ENCODE data around the gene FAM47E. TPM values are rescaled to one million over a fixed set of nuclear protein-coding genes. Genes with fewer than 3 reads are reported as not detected.
A peak's percentile ranks its signal among the peaks of the same experiment; 100 is the strongest.

Gene FAM47E
- total and polyA plus RNA-seq, 2 experiments from 2014 or later, result 9.3 to 11.1 TPM

- Histone ChIP-seq H3K27ac (peak overlapping the region; percentile 83), H4K20me1 (ENCODE audit: insufficient read depth, poor library complexity, severe bottlenecking) (no peaks in the 10 kb centered on the region)
Observed at GRCh38 chr4:76301068-76301774, 49.7 kb downstream of the FAM47E start.

GRCh38 chr4:76301775-76302162 lies 50.2 kb downstream of the FAM47E start:
- no peaks in the 10 kb centered on the region for H3K27me3 ChIP-seq
- no peak overlapping the region for H3K4me3 ChIP-seq
- H3K4me1 ChIP-seq (ENCODE audit: insufficient read depth), result peaks cover 22% of the 10 kb centered on the region
- no peaks in the 10 kb centered on the region for H3K9me2 ChIP-seq (replicated peaks; ENCODE audit: insufficient read depth)
- no peaks in the 10 kb centered on the region for H4K20me1 ChIP-seq (ENCODE audit: insufficient read depth, poor library complexity, severe bottlenecking)
- TF ChIP-seq CTCF (IDR thresholded peaks at IDR 0.05; ENCODE audit: poor library complexity) (no peak), EZH2 (IDR thresholded peaks at IDR 0.05; ENCODE audit: borderline replicate concordance) (no peak), EZH2phosphoT487 (IDR thresholded peaks at IDR 0.05; ENCODE audit: low read depth, severe bottlenecking, unreplicated experiment) (no peak)
- no peaks in the 10 kb centered on the region for H3K36me3 ChIP-seq (replicated peaks; ENCODE audit: insufficient read depth, low read depth)
- H3K4me2 ChIP-seq, result peak overlapping the region; percentile 51
- peak overlapping the region; percentile 83 for H3K27ac ChIP-seq
- no peak overlapping the region for H2AFZ ChIP-seq
- DNase-seq (ENCODE audit: low spot score), result no peak
- H3K9me3 ChIP-seq (ENCODE audit: low read depth), result peaks cover 6% of the 10 kb centered on the region
- H3K79me2 ChIP-seq, result peaks cover 28% of the 10 kb centered on the region
- 50% methylated on average over 1 of the region's 1 CpG for WGBS (ENCODE audit: low lambda C conversion rate, missing lambda C conversion rate)

More at GRCh38 chr4:76301068-76301774, 49.7 kb downstream of the FAM47E start:
- no peak overlapping the region for H3K4me3 ChIP-seq
- no peak for TF ChIP-seq EZH2phosphoT487 (IDR thresholded peaks at IDR 0.05; ENCODE audit: low read depth, severe bottlenecking, unreplicated experiment)
- no peak for TF ChIP-seq EZH2 (IDR thresholded peaks at IDR 0.05; ENCODE audit: borderline replicate concordance)
- no peak for TF ChIP-seq CTCF (IDR thresholded peaks at IDR 0.05; ENCODE audit: poor library complexity)
- no peaks in the 10 kb centered on the region for H3K36me3 ChIP-seq (replicated peaks; ENCODE audit: insufficient read depth, low read depth)
- no peaks in the 10 kb centered on the region for H3K27me3 ChIP-seq
- no peak overlapping the region for H2AFZ ChIP-seq
- H3K9me3 ChIP-seq (ENCODE audit: low read depth), result peaks cover 6% of the 10 kb centered on the region
- H3K9me2 ChIP-seq (replicated peaks; ENCODE audit: insufficient read depth), result no peaks in the 10 kb centered on the region
- H3K79me2 ChIP-seq, result peaks cover 28% of the 10 kb centered on the region
- DNase-seq (ENCODE audit: low spot score), result peak; percentile 77
- peak overlapping the region; percentile 51 for H3K4me2 ChIP-seq
- peaks cover 22% of the 10 kb centered on the region for H3K4me1 ChIP-seq (ENCODE audit: insufficient read depth)
- WGBS (ENCODE audit: low lambda C conversion rate, missing lambda C conversion rate), result 74% methylated on average over 4 of the region's 4 CpGs

- no peak overlapping the region for H2AFZ ChIP-seq
- TF ChIP-seq EZH2phosphoT487 (IDR thresholded peaks at IDR 0.05; ENCODE audit: low read depth, severe bottlenecking, unreplicated experiment) (no peak), EZH2 (IDR thresholded peaks at IDR 0.05; ENCODE audit: borderline replicate concordance) (no peak), CTCF (IDR thresholded peaks at IDR 0.05; ENCODE audit: poor library complexity) (no peak)
- no peaks in the 10 kb centered on the region for H3K27me3 ChIP-seq
- no peak for DNase-seq (ENCODE audit: low spot score)
- H3K9me2 ChIP-seq (replicated peaks; ENCODE audit: insufficient read depth), result no peaks in the 10 kb centered on the region
- peaks cover 27% of the 10 kb centered on the region for H3K4me1 ChIP-seq (ENCODE audit: insufficient read depth)
- no peak overlapping the region for H3K4me3 ChIP-seq
- no peak overlapping the region for H3K4me2 ChIP-seq
- H4K20me1 ChIP-seq (ENCODE audit: insufficient read depth, poor library complexity, severe bottlenecking), result no peaks in the 10 kb centered on the region
- WGBS (ENCODE audit: low lambda C conversion rate, missing lambda C conversion rate), result 96% methylated on average over 3 of the region's 3 CpGs
- peaks cover 6% of the 10 kb centered on the region for H3K9me3 ChIP-seq (ENCODE audit: low read depth)
- H3K79me2 ChIP-seq, result peaks cover 39% of the 10 kb centered on the region
- no peaks in the 10 kb centered on the region for H3K36me3 ChIP-seq (replicated peaks; ENCODE audit: insufficient read depth, low read depth)
- peak overlapping the region; percentile 83 for H3K27ac ChIP-seq
Observed at GRCh38 chr4:76302826-76303438, 51.4 kb downstream of the FAM47E start.

All from hepatocyte (in vitro differentiated cells).